ENCODE data around the gene ISL1. TPM values are rescaled to one million over a fixed set of nuclear protein-coding genes. Genes with fewer than 3 reads are reported as not detected.

The ISL1 gene
- total RNA-seq, 1 donor from 2014 or later, result not detected

- Mint-ChIP-seq H3K27me3 (ENCODE audit: insufficient read depth) (peaks cover 67% of the 10 kb centered on the region), H3K4me1 (ENCODE audit: low read depth) (no peaks in the 10 kb centered on the region), H3K36me3 (ENCODE audit: low read depth) (no peaks in the 10 kb centered on the region), H3K27ac (no peak overlapping the region), H3K9me3 (no peaks in the 10 kb centered on the region), H3K4me3 (no peak overlapping the region)
- intact Hi-C loops (cut with micrococcal nuclease), result no loop called here
- DNase-seq (ENCODE audit: low spot score), result no peak
Observed at GRCh38 chr5:51391175-51391574, 7.9 kb downstream of the ISL1 start.

- Mint-ChIP-seq H3K4me1 (ENCODE audit: low read depth) (no peaks in the 10 kb centered on the region), H3K4me3 (no peak overlapping the region), H3K27me3 (ENCODE audit: insufficient read depth) (peaks cover 61% of the 10 kb centered on the region), H3K27ac (no peak overlapping the region), H3K9me3 (no peaks in the 10 kb centered on the region), H3K36me3 (ENCODE audit: low read depth) (no peaks in the 10 kb centered on the region)
- DNase-seq (ENCODE audit: low spot score), result no peak
- intact Hi-C loops (cut with micrococcal nuclease), result no loop called here
Observed at GRCh38 chr5:51392689-51393199, 9.5 kb downstream of the ISL1 start.

GRCh38 chr5:51394609-51395008 lies 11.4 kb downstream of the ISL1 start:
- Mint-ChIP-seq H3K9me3 (no peaks in the 10 kb centered on the region), H3K4me3 (no peak overlapping the region), H3K27me3 (ENCODE audit: insufficient read depth) (peaks cover 61% of the 10 kb centered on the region), H3K4me1 (ENCODE audit: low read depth) (no peaks in the 10 kb centered on the region), H3K27ac (no peak overlapping the region), H3K36me3 (ENCODE audit: low read depth) (no peaks in the 10 kb centered on the region)
- intact Hi-C loops (cut with micrococcal nuclease), result loop anchor here (5.0 kb wide), 1 partner anchor 427 kb away; no protein-coding TSS in a partner anchor
- DNase-seq (ENCODE audit: low spot score), result no peak

GRCh38 chr5:51395245-51395644 lies 12.0 kb downstream of the ISL1 start:
- Mint-ChIP-seq H3K27me3 (ENCODE audit: insufficient read depth) (peaks cover 63% of the 10 kb centered on the region), H3K27ac (no peak overlapping the region), H3K9me3 (no peaks in the 10 kb centered on the region), H3K4me1 (ENCODE audit: low read depth) (no peaks in the 10 kb centered on the region), H3K36me3 (ENCODE audit: low read depth) (no peaks in the 10 kb centered on the region), H3K4me3 (no peak overlapping the region)
- intact Hi-C loops (cut with micrococcal nuclease), result loop anchor here (5.0 kb wide), 1 partner anchor 428 kb away; no protein-coding TSS in a partner anchor
- DNase-seq (ENCODE audit: low spot score), result no peak

GRCh38 chr5:51395666-51396356 lies 12.6 kb downstream of the ISL1 start:
- H3K4me1 Mint-ChIP-seq (ENCODE audit: low read depth), result no peaks in the 10 kb centered on the region
- no peaks in the 10 kb centered on the region for H3K9me3 Mint-ChIP-seq

GRCh38 chr5:51396797-51397196 lies 13.5 kb downstream of the ISL1 start:
- Mint-ChIP-seq H3K9me3 (no peaks in the 10 kb centered on the region), H3K4me3 (no peak overlapping the region), H3K4me1 (ENCODE audit: low read depth) (no peaks in the 10 kb centered on the region), H3K27ac (no peak overlapping the region), H3K36me3 (ENCODE audit: low read depth) (no peaks in the 10 kb centered on the region), H3K27me3 (ENCODE audit: insufficient read depth) (peaks cover 53% of the 10 kb centered on the region)
- intact Hi-C loops (cut with micrococcal nuclease), result loop anchor here (5.0 kb wide), 1 partner anchor 429 kb away; no protein-coding TSS in a partner anchor
- DNase-seq (ENCODE audit: low spot score), result no peak

More at GRCh38 chr5:51395666-51396356, 12.6 kb downstream of the ISL1 start:
- Mint-ChIP-seq H3K36me3 (ENCODE audit: low read depth) (no peaks in the 10 kb centered on the region), H3K4me3 (no peak overlapping the region), H3K27ac (no peak overlapping the region), H3K27me3 (ENCODE audit: insufficient read depth) (peaks cover 61% of the 10 kb centered on the region)
- no peak for DNase-seq (ENCODE audit: low spot score)
- intact Hi-C loops (cut with micrococcal nuclease), result loop anchor here (5.0 kb wide), 1 partner anchor 429 kb away; no protein-coding TSS in a partner anchor

- intact Hi-C loops (cut with micrococcal nuclease), result loop anchor here (1.0 to 5.0 kb wide), 3 partner anchors 9 to 431 kb away; no protein-coding TSS in a partner anchor
- no peak for DNase-seq (ENCODE audit: low spot score)
- Mint-ChIP-seq H3K27ac (no peak overlapping the region), H3K9me3 (no peaks in the 10 kb centered on the region), H3K4me1 (ENCODE audit: low read depth) (no peaks in the 10 kb centered on the region), H3K4me3 (no peak overlapping the region), H3K27me3 (ENCODE audit: insufficient read depth) (peaks cover 47% of the 10 kb centered on the region), H3K36me3 (ENCODE audit: low read depth) (no peaks in the 10 kb centered on the region)
Observed at GRCh38 chr5:51397996-51398395, 14.7 kb downstream of the ISL1 start.

- Mint-ChIP-seq H3K36me3 (ENCODE audit: low read depth) (no peaks in the 10 kb centered on the region), H3K9me3 (no peaks in the 10 kb centered on the region), H3K27me3 (ENCODE audit: insufficient read depth) (peaks cover 37% of the 10 kb centered on the region), H3K4me1 (ENCODE audit: low read depth) (no peaks in the 10 kb centered on the region), H3K4me3 (no peak overlapping the region), H3K27ac (no peak overlapping the region)
- no peak for DNase-seq (ENCODE audit: low spot score)
- intact Hi-C loops (cut with micrococcal nuclease), result loop anchor here (1.0 to 5.0 kb wide), 3 partner anchors 10 to 432 kb away; no protein-coding TSS in a partner anchor
Observed at GRCh38 chr5:51398875-51399642, 15.8 kb downstream of the ISL1 start.

GRCh38 chr5:51399643-51400006 lies 16.4 kb downstream of the ISL1 start:
- DNase-seq (ENCODE audit: low spot score), result no peak
- no peak overlapping the region for H3K27ac Mint-ChIP-seq
- H3K9me3 Mint-ChIP-seq, result no peaks in the 10 kb centered on the region
- intact Hi-C loops (cut with micrococcal nuclease), result loop anchor here (2.0 to 5.0 kb wide), 2 partner anchors 15 to 432 kb away; no protein-coding TSS in a partner anchor
- H3K4me1 Mint-ChIP-seq (ENCODE audit: low read depth), result no peaks in the 10 kb centered on the region
- H3K27me3 Mint-ChIP-seq (ENCODE audit: insufficient read depth), result peaks cover 34% of the 10 kb centered on the region
- H3K36me3 Mint-ChIP-seq (ENCODE audit: low read depth), result no peaks in the 10 kb centered on the region
- H3K4me3 Mint-ChIP-seq, result no peak overlapping the region

- Mint-ChIP-seq H3K36me3 (ENCODE audit: low read depth) (no peaks in the 10 kb centered on the region), H3K27ac (no peak overlapping the region), H3K4me1 (ENCODE audit: low read depth) (no peaks in the 10 kb centered on the region), H3K4me3 (no peak overlapping the region), H3K27me3 (ENCODE audit: insufficient read depth) (peaks cover 8% of the 10 kb centered on the region), H3K9me3 (no peaks in the 10 kb centered on the region)
- intact Hi-C loops (cut with micrococcal nuclease), result no loop called here
- DNase-seq (ENCODE audit: low spot score), result no peak
Observed at GRCh38 chr5:51404255-51404654, 21.0 kb downstream of the ISL1 start.

GRCh38 chr5:51411921-51412325 lies 28.7 kb downstream of the ISL1 start:
- DNase-seq (ENCODE audit: low spot score), result no peak
- Mint-ChIP-seq H3K4me3 (no peak overlapping the region), H3K4me1 (ENCODE audit: low read depth) (no peaks in the 10 kb centered on the region), H3K27ac (no peak overlapping the region), H3K9me3 (no peaks in the 10 kb centered on the region), H3K36me3 (ENCODE audit: low read depth) (no peaks in the 10 kb centered on the region), H3K27me3 (ENCODE audit: insufficient read depth) (no peaks in the 10 kb centered on the region)
- intact Hi-C loops (cut with micrococcal nuclease), result no loop called here

- no peaks in the 10 kb centered on the region for H3K9me3 Mint-ChIP-seq
- H3K4me1 Mint-ChIP-seq (ENCODE audit: low read depth), result no peaks in the 10 kb centered on the region
- no peak for DNase-seq (ENCODE audit: low spot score)
- H3K36me3 Mint-ChIP-seq (ENCODE audit: low read depth), result no peaks in the 10 kb centered on the region
- intact Hi-C loops (cut with micrococcal nuclease), result no loop called here
- no peak overlapping the region for H3K27ac Mint-ChIP-seq
- no peaks in the 10 kb centered on the region for H3K27me3 Mint-ChIP-seq (ENCODE audit: insufficient read depth)
- H3K4me3 Mint-ChIP-seq, result no peak overlapping the region
Observed at GRCh38 chr5:51414516-51414915, 31.3 kb downstream of the ISL1 start.

GRCh38 chr5:51416149-51416548 lies 32.9 kb downstream of the ISL1 start:
- Mint-ChIP-seq H3K4me3 (no peak overlapping the region), H3K9me3 (no peaks in the 10 kb centered on the region), H3K27me3 (ENCODE audit: insufficient read depth) (no peaks in the 10 kb centered on the region), H3K36me3 (ENCODE audit: low read depth) (no peaks in the 10 kb centered on the region), H3K27ac (no peak overlapping the region), H3K4me1 (ENCODE audit: low read depth) (no peaks in the 10 kb centered on the region)
- DNase-seq (ENCODE audit: low spot score), result no peak
- intact Hi-C loops (cut with micrococcal nuclease), result no loop called here

All from activated T-helper 1 cell treated with anti-CD3 and anti-CD28 coated beads, Interleukin-12 subunit alpha, Interleukin-12 subunit beta, Interleukin-2, Interleukin-4 antibody, amounts not matched to agents 30 ng/mL and 10 ng/mL and 1 ng/mL, durations not matched to agents 14 hours and 24 hours and 36 hours (primary cell).